ENCODE measurements around the gene TTC5. TPM values are rescaled to one million over a fixed set of nuclear protein-coding genes. Genes with fewer than 3 reads are reported as not detected.
"Not testable (repeated sequence)": the region's sequence is repeated elsewhere in the genome, so short reads cannot be mapped to it uniquely, and the experiment has no call there.

The TTC5 gene
- total RNA-seq, 1 experiment from 2014 or later = 20.7 TPM

DNA sequence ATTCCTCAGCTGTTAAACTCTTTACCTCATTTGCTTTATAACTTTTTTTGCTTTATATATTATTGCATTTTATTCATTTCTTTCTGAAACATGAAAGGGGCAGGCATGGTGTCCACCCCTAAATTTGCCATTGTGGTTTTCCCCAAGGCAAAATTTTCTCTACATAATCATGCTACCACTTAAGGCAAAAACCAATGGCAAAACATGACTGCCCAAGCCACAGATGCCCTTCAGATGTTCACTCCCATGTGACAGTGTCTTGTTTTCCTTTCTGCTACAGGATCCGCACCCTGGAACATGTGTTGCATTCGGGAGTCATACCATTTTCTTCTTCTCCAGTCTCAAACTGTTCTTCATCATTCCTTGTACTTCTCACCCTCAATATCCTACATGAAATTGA lies 28.3 kb downstream of the TTC5 start:
- Histone ChIP-seq H3K36me3 (no peaks in the 10 kb centered on the region), H3K9me3 (replicated peaks) (no peaks in the 10 kb centered on the region), H3K4me1 (replicated peaks) (no peaks in the 10 kb centered on the region), H3K4me3 (no peak overlapping the region), H3K27ac (no peak overlapping the region), H3K27me3 (replicated peaks) (no peaks in the 10 kb centered on the region)
- DNase-seq (ENCODE audit: low read depth in 1 of 2, low spot score in 2 of 2) = no peak

DNA sequence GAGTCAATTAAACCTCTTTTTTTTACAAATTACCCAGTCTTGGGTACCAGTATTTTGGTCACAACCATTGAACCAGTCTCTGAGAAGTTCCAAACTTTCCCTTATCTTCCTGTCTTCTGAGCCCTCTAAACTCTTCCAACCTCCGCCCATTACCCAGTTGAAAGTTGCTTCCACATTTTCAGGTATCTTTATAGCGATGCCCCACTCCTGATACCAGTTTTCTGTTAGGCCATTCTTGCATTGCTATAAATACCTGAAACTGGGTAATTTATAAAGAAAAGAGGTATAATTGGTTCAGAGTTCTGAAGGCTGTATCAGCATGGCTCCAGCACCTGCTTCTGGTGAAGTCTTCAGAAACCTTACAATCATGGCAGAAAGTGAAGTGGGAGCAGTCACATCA lies 31.7 kb downstream of the TTC5 start:
- Histone ChIP-seq H3K4me1 (replicated peaks) (no peaks in the 10 kb centered on the region), H3K9me3 (replicated peaks) (no peaks in the 10 kb centered on the region), H3K27me3 (replicated peaks) (no peaks in the 10 kb centered on the region), H3K27ac (no peak overlapping the region), H3K36me3 (no peaks in the 10 kb centered on the region), H3K4me3 (no peak overlapping the region)
- no peak for DNase-seq (ENCODE audit: low read depth in 1 of 2, low spot score in 2 of 2)

DNA sequence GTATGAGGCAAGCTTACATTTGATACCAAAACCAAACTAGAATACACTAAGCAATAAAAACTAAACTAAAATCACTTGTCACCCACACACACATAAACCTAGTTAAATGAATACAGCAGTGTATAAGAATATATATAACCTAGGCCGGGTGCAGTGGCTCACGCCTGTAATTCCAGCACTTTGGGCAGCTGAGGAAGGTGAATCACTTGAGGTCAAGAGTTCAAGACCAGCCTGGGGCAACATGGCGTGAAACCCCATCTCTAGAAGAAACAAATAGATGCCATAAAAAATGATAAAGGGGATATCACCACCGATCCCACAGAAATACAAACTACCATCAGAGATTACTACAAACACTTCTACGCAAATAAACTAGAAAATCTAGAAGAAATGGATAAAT lies 41.4 kb downstream of the TTC5 start:
- not testable (repeated sequence) for DNase-seq (ENCODE audit: low read depth in 1 of 2, low spot score in 2 of 2); H3K27ac ChIP-seq; H3K9me3 ChIP-seq (replicated peaks); H3K36me3 ChIP-seq; H3K4me1 ChIP-seq (replicated peaks); H3K27me3 ChIP-seq (replicated peaks); H3K4me3 ChIP-seq

DNA sequence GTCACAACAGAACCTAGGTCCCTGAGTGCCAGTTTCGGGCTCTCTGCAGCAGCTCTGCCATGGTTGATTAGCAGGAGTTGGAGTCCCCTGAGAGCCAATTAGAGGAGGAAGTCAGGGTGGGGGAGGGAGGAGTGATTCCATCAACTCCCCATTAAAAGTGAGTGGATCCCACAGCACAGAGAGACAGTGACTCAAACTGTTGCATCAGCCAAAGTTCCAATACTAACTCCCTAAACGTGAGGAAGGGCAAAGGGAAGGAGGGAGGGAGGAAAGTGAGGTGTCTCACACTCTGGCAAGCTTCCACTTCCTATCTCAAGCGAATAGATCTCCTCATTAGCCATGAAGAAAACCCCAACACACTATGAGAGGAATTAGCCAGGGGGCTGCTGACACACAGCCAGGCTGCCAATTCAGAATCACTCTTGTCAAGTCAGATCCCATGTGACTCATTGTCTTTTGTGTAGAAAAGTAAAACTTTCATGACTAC lies 43.1 kb downstream of the TTC5 start:
- no peak for DNase-seq (ENCODE audit: low read depth in 1 of 2, low spot score in 2 of 2)
- Histone ChIP-seq H3K27me3 (replicated peaks) (no peaks in the 10 kb centered on the region), H3K36me3 (no peaks in the 10 kb centered on the region), H3K4me3 (no peak overlapping the region), H3K9me3 (replicated peaks) (no peaks in the 10 kb centered on the region), H3K4me1 (replicated peaks) (no peaks in the 10 kb centered on the region), H3K27ac (no peak overlapping the region)

DNA sequence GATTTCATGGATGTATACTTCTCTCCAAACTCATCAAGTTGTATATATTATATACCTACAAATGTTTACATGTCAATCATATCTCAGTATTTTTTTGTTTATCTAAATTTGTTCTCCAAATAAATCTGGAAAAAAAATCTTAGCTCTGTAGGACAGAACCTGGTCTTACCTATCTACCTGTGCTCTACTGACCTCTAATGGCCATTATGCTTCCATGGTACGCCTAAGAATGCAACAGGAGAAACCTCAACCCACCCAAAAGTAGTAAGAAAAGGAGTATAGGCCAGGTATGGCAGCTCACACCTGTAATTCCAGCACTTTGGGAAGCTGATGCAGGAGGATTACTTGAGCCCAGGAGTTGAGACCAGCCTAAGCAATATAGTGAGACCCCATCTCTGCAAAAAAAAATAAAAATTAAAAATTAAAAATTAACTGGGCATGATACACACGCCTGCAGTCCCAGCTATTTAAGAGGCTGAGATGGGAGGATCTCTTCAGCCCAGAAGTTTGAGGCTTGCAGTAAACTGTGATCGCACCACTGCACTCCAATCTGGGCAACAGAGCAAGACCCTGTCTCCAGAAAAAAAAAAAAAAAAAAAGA lies 58.0 kb downstream of the TTC5 start:
- Histone ChIP-seq H3K27me3 (replicated peaks) (no peaks in the 10 kb centered on the region), H3K4me1 (replicated peaks) (no peaks in the 10 kb centered on the region), H3K36me3 (no peaks in the 10 kb centered on the region), H3K9me3 (replicated peaks) (no peaks in the 10 kb centered on the region), H3K27ac (no peak overlapping the region), H3K4me3 (no peak overlapping the region)
- DNase-seq (ENCODE audit: low read depth in 1 of 2, low spot score in 2 of 2) = no peak

Other genes starting within 250 kb of the TTC5 start
- gene OR4L1, start 245.9 kb downstream of the TTC5 start, total RNA-seq (2014; rRNA removed; shearing (Covaris generic)) = not detected in 2 replicates
- not detected in 2 replicates for gene OR4K17, start 195.2 kb downstream of the TTC5 start, total RNA-seq (2014; rRNA removed; shearing (Covaris generic))
- gene OR4N5, start 167.1 kb downstream of the TTC5 start, total RNA-seq (2014; rRNA removed; shearing (Covaris generic)) = not detected in 2 replicates
- gene OR11G2, start 115.1 kb downstream of the TTC5 start, total RNA-seq (2014; rRNA removed; shearing (Covaris generic)) = not detected in 2 replicates
- gene OR11H6, start 82.2 kb downstream of the TTC5 start, total RNA-seq (2014; rRNA removed; shearing (Covaris generic)) = not detected in 2 replicates
- not detected in 2 replicates for gene OR11H7, start 77.0 kb downstream of the TTC5 start, total RNA-seq (2014; rRNA removed; shearing (Covaris generic))
- not detected in 2 replicates for gene OR11H4, start 66.7 kb downstream of the TTC5 start, total RNA-seq (2014; rRNA removed; shearing (Covaris generic))
- 33.0 and 51.8 TPM in 2 replicates for gene CCNB1IP1, start 27.3 kb upstream of the TTC5 start, total RNA-seq (2014; rRNA removed; shearing (Covaris generic))
- gene PARP2, start 37.7 kb upstream of the TTC5 start, total RNA-seq (2014; rRNA removed; shearing (Covaris generic)) = 16.2 and 34.2 TPM in 2 replicates
- 7.9 and 12.1 TPM in 2 replicates for gene TEP1, start 107.5 kb upstream of the TTC5 start, total RNA-seq (2014; rRNA removed; shearing (Covaris generic))
- gene KLHL33, start 130.2 kb upstream of the TTC5 start, total RNA-seq (2014; rRNA removed; shearing (Covaris generic)) = not detected in 2 replicates
- 27.3 and 64.2 TPM in 2 replicates for gene OSGEP, start 148.9 kb upstream of the TTC5 start, total RNA-seq (2014; rRNA removed; shearing (Covaris generic))
- 43.8 and 60.4 TPM in 2 replicates for gene APEX1, start 149.3 kb upstream of the TTC5 start, total RNA-seq (2014; rRNA removed; shearing (Covaris generic))
- gene PIP4P1, start 155.5 kb upstream of the TTC5 start, total RNA-seq (2014; rRNA removed; shearing (Covaris generic)) = 18.9 and 20.5 TPM in 2 replicates
- 27.3 and 34.8 TPM in 2 replicates for gene PNP, start 163.5 kb upstream of the TTC5 start, total RNA-seq (2014; rRNA removed; shearing (Covaris generic))
- gene RNASE10, start 199.6 kb upstream of the TTC5 start, total RNA-seq (2014; rRNA removed; shearing (Covaris generic)) = not detected in 2 replicates